K562 (cell line): ENCODE results near the gene CTDSP2. TPM values are rescaled to one million over a fixed set of nuclear protein-coding genes. Genes with fewer than 3 reads are reported as not detected.

Experiments
- CCNT2 ChIP-seq: IDR thresholded peaks from 2 replicates; pipeline ENCODE4 v1.6.1; 2011; ENCODE audit warnings: borderline replicate concordance, low read depth, mild to moderate bottlenecking, moderate library complexity, mixed read lengths, low read length; ENCODE audit not compliant: insufficient read length; ENCODE audit errors: extremely low read depth
- DMBX1 ChIP-seq: fragments of 250-450 bp; sonication (Bioruptor Pico); IDR thresholded peaks from 2 replicates; pipeline ENCODE4 v1.8.0; 2022; ENCODE audit warnings: inconsistent platforms, mild to moderate bottlenecking, moderate library complexity, borderline replicate concordance
- FOXK1 ChIP-seq: sonication (generic); formaldehyde crosslinking; IDR thresholded peaks from 2 replicates; pipeline ENCODE4 v1.8.0; 2022; ENCODE audit warnings: missing genetic modification reagents, mild to moderate bottlenecking, borderline replicate concordance
- HOMEZ ChIP-seq: fragments of 250-450 bp; sonication (Bioruptor Pico); IDR thresholded peaks from 2 replicates; pipeline ENCODE4 v1.4.0; 2020; ENCODE audit warnings: mild to moderate bottlenecking, moderate library complexity
- KAT8 ChIP-seq: fragments of 450-650 bp; IDR thresholded peaks from 2 replicates; pipeline ENCODE4 v1.6.1; 2016; ENCODE audit warnings: low read depth, mild to moderate bottlenecking
- PTBP1 ChIP-seq: fragments of 200-400 bp; formaldehyde crosslinking; IDR thresholded peaks from 2 replicates; pipeline ENCODE4 v1.6.1; 2017; ENCODE audit warnings: low read depth, low read length
- RAD51 ChIP-seq: fragments of 450-650 bp; IDR thresholded peaks from 2 replicates; pipeline ENCODE4 v1.7.1; 2016; ENCODE audit warnings: low read depth, mild to moderate bottlenecking, borderline replicate concordance
- WHSC1 ChIP-seq: IDR thresholded peaks from one replicate; pipeline ENCODE4 v1.6.1; 2012; ENCODE audit warnings: low read length, control low read depth, inconsistent platforms
- ZBTB43 ChIP-seq: sonication (generic); formaldehyde crosslinking; IDR thresholded peaks from 2 replicates; pipeline ENCODE4 v1.8.0; 2023; ENCODE audit warnings: mild to moderate bottlenecking, missing genetic modification reagents
- polyA plus RNA-seq, 8 experiments: library from polyadenylated mRNA; depleted of rRNA in 4 of 8; stranded (reverse) in 5 of 8; unstranded in 3 of 8; fragments of >200 nt; fragmentation: Nextera tagmentation in 2 of 8; fragmentation: Illumina TruSeq in 1 of 8; extraction: Ambion mirVana in 2 of 8; extraction: Trizol in 1 of 8; gene quantifications; 2 replicates each; pipeline versions ENCODE4 v1.2.1 to v1.2.3, GENCODE V29; 2011 to 2014; ENCODE audit warnings: inconsistent platforms in 1 of 8, missing spikeins in 1 of 8
- total RNA-seq, 7 experiments: library from RNA; depleted of rRNA in 6 of 7; stranded (reverse); fragments of >200 nt in 6 of 7; fragmentation: Illumina TruSeq in 2 of 7; extraction: Trizol in 2 of 7; gene quantifications; 2 replicates each; pipeline versions ENCODE4 v1.2.1 to v1.2.3, GENCODE V29; 2011 to 2021; ENCODE audit warnings: low replicate concordance in 1 of 7
- TF ChIP-seq, protein P1 (sequence below), 2 experiments: fragments of 450-650 bp; IDR thresholded peaks; 2 replicates each; pipeline ENCODE4 v1.6.1; 2016
- TF ChIP-seq, protein P2 (sequence below): fragments of 200-600 bp; sonication (generic); IDR thresholded peaks from one replicate; pipeline ENCODE4 v1.6.1; 2012; ENCODE audit warnings: mild to moderate bottlenecking, low read depth, low read length, inconsistent platforms

CTDSP2 gene
- total and polyA plus RNA-seq, 9 of the 15 experiments (the other 6 are each of a cell fraction or from before 2014, with no cell fraction given), result 20.4 to 108 (median 47.7) TPM

- TF ChIP-seq DMBX1 (CRISPR knock-in tag), result no peak
- TF ChIP-seq KAT8, result no peak
- no peak for TF ChIP-seq FOXK1 (CRISPR knock-in tag)
- TF ChIP-seq, protein P1, sequence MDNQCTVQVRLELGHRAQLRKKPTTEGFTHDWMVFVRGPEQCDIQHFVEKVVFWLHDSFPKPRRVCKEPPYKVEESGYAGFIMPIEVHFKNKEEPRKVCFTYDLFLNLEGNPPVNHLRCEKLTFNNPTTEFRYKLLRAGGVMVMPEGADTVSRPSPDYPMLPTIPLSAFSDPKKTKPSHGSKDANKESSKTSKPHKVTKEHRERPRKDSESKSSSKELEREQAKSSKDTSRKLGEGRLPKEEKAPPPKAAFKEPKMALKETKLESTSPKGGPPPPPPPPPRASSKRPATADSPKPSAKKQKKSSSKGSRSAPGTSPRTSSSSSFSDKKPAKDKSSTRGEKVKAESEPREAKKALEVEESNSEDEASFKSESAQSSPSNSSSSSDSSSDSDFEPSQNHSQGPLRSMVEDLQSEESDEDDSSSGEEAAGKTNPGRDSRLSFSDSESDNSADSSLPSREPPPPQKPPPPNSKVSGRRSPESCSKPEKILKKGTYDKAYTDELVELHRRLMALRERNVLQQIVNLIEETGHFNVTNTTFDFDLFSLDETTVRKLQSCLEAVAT (IDR thresholded peaks at IDR 0.05), result peak in 1 of 2 experiments; percentile 94; a peak in 2 of 4 replicates
- TF ChIP-seq PTBP1, result peak; percentile 98
- no peak for TF ChIP-seq HOMEZ (CRISPR knock-in tag)
- TF ChIP-seq RAD51, result no peak
- TF ChIP-seq ZBTB43 (CRISPR knock-in tag), result no peak
- TF ChIP-seq WHSC1, result no peak
- peak; percentile 74 for TF ChIP-seq CCNT2
- TF ChIP-seq, protein P2, sequence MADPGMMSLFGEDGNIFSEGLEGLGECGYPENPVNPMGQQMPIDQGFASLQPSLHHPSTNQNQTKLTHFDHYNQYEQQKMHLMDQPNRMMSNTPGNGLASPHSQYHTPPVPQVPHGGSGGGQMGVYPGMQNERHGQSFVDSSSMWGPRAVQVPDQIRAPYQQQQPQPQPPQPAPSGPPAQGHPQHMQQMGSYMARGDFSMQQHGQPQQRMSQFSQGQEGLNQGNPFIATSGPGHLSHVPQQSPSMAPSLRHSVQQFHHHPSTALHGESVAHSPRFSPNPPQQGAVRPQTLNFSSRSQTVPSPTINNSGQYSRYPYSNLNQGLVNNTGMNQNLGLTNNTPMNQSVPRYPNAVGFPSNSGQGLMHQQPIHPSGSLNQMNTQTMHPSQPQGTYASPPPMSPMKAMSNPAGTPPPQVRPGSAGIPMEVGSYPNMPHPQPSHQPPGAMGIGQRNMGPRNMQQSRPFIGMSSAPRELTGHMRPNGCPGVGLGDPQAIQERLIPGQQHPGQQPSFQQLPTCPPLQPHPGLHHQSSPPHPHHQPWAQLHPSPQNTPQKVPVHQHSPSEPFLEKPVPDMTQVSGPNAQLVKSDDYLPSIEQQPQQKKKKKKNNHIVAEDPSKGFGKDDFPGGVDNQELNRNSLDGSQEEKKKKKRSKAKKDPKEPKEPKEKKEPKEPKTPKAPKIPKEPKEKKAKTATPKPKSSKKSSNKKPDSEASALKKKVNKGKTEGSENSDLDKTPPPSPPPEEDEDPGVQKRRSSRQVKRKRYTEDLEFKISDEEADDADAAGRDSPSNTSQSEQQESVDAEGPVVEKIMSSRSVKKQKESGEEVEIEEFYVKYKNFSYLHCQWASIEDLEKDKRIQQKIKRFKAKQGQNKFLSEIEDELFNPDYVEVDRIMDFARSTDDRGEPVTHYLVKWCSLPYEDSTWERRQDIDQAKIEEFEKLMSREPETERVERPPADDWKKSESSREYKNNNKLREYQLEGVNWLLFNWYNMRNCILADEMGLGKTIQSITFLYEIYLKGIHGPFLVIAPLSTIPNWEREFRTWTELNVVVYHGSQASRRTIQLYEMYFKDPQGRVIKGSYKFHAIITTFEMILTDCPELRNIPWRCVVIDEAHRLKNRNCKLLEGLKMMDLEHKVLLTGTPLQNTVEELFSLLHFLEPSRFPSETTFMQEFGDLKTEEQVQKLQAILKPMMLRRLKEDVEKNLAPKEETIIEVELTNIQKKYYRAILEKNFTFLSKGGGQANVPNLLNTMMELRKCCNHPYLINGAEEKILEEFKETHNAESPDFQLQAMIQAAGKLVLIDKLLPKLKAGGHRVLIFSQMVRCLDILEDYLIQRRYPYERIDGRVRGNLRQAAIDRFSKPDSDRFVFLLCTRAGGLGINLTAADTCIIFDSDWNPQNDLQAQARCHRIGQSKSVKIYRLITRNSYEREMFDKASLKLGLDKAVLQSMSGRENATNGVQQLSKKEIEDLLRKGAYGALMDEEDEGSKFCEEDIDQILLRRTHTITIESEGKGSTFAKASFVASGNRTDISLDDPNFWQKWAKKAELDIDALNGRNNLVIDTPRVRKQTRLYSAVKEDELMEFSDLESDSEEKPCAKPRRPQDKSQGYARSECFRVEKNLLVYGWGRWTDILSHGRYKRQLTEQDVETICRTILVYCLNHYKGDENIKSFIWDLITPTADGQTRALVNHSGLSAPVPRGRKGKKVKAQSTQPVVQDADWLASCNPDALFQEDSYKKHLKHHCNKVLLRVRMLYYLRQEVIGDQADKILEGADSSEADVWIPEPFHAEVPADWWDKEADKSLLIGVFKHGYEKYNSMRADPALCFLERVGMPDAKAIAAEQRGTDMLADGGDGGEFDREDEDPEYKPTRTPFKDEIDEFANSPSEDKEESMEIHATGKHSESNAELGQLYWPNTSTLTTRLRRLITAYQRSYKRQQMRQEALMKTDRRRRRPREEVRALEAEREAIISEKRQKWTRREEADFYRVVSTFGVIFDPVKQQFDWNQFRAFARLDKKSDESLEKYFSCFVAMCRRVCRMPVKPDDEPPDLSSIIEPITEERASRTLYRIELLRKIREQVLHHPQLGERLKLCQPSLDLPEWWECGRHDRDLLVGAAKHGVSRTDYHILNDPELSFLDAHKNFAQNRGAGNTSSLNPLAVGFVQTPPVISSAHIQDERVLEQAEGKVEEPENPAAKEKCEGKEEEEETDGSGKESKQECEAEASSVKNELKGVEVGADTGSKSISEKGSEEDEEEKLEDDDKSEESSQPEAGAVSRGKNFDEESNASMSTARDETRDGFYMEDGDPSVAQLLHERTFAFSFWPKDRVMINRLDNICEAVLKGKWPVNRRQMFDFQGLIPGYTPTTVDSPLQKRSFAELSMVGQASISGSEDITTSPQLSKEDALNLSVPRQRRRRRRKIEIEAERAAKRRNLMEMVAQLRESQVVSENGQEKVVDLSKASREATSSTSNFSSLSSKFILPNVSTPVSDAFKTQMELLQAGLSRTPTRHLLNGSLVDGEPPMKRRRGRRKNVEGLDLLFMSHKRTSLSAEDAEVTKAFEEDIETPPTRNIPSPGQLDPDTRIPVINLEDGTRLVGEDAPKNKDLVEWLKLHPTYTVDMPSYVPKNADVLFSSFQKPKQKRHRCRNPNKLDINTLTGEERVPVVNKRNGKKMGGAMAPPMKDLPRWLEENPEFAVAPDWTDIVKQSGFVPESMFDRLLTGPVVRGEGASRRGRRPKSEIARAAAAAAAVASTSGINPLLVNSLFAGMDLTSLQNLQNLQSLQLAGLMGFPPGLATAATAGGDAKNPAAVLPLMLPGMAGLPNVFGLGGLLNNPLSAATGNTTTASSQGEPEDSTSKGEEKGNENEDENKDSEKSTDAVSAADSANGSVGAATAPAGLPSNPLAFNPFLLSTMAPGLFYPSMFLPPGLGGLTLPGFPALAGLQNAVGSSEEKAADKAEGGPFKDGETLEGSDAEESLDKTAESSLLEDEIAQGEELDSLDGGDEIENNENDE, result no peak
Observed at GRCh38 chr12:57846577-57847319, at the start of gene CTDSP2 (continued).
